ENCODE data around the gene CSRNP2.

The CSRNP2 gene

GRCh38 chr12:51013441-51013840 is 70.0 kb downstream of the CSRNP2 start:
- Mint-ChIP-seq H3K27ac (peak overlapping the region; percentile 96), H3K9me3 (no peaks in the 10 kb centered on the region), H3K27me3 (no peaks in the 10 kb centered on the region), H3K4me1 (ENCODE audit: low read depth) (peaks cover 54% of the 10 kb centered on the region), H3K36me3 (ENCODE audit: low read depth) (peaks cover 14% of the 10 kb centered on the region), H3K4me3 (no peak overlapping the region)
- intact Hi-C loops (cut with micrococcal nuclease) = no loop called here

DNA sequence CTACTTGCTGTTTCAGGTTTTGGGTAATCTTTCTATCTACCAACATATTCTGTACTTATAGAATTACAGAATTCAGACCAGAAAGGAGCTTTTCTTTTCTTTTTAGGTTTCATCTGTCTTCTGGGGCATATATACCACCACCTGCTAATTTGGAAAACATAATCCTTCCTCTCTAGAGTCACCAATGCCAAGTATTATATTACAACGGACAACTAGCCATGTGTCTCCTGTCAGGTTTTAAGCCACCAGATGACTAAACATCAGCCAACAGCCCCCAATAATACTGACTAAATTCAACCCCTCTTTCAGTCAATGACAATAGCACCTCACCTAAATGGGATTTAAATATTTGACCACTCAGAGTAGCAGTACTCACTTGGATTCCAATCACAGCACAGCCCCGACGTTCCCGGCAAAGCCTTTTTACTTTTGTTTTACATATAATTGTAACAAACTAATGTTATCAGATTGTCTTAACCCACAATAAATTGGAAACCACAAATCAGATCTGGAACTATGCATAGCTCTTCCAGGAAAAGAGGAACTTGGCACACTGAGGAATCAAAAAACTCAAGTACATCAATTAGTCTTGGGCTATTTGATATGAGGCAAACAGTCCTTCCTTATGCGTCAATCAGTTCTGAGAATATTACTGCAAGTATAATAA is 70.7 kb downstream of the CSRNP2 start:
- H3K27me3 Mint-ChIP-seq = no peaks in the 10 kb centered on the region
- H3K36me3 Mint-ChIP-seq (ENCODE audit: low read depth) = peaks cover 21% of the 10 kb centered on the region
- peak overlapping the region; percentile 96 for H3K27ac Mint-ChIP-seq
- peak overlapping the region; percentile 1 for H3K4me3 Mint-ChIP-seq
- H3K4me1 Mint-ChIP-seq (ENCODE audit: low read depth) = peaks cover 56% of the 10 kb centered on the region
- H3K9me3 Mint-ChIP-seq = no peaks in the 10 kb centered on the region
- intact Hi-C loops (cut with micrococcal nuclease) = no loop called here

DNA sequence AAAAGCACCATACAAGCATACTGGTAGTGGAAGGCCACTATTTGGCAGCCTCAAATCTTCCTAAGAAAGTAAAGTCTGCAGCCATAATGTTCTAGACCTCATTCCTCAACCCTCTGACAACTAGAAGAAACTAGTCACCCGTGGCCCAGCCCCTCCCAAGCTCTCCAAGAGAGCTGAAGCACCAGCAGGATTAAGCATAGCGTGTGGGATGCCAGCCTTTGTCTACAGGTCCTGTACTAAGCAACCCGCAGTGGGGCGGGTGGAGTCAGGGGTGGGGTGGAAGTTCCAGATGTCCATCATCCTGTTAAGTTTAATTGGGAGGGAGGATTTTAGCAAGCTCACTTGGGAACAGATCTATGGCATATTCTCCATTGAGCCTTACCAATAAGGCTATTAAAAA is 71.4 kb downstream of the CSRNP2 start:
- Mint-ChIP-seq H3K4me3 (peak overlapping the region; percentile 9), H3K4me1 (ENCODE audit: low read depth) (peaks cover 55% of the 10 kb centered on the region), H3K27me3 (no peaks in the 10 kb centered on the region), H3K36me3 (ENCODE audit: low read depth) (peaks cover 28% of the 10 kb centered on the region), H3K27ac (peak overlapping the region; percentile 96), H3K9me3 (no peaks in the 10 kb centered on the region)
- intact Hi-C loops (cut with micrococcal nuclease) = no loop called here

Data from dendritic cell treated with granulocyte-macrophage colony-stimulating factor and Interleukin-4, amounts not matched to agents 40 ng/mL and 50 ng/mL, for 4 days (primary cell).